ENCODE measurements around the gene TRIM47.

TRIM47 gene

GRCh38 chr17:75922173-75922961 lies 44.0 kb upstream of the TRIM47 start:
- no peak for DNase-seq (ENCODE audit: low read depth)
- no peak for TF ChIP-seq CTCF (conservative IDR thresholded peaks at IDR 0.05; ENCODE audit: low read depth, low read length)
- H3K4me3 ChIP-seq (ENCODE audit: low read length) = no peak overlapping the region

- no peak overlapping the region for H3K4me3 ChIP-seq (ENCODE audit: low read length)
- no peak for TF ChIP-seq CTCF (conservative IDR thresholded peaks at IDR 0.05; ENCODE audit: low read depth, low read length)
- no peak for DNase-seq (ENCODE audit: low read depth)
Observed at GRCh38 chr17:75921596-75921995, 43.2 kb upstream of the TRIM47 start.

GRCh38 chr17:75920045-75920560 lies 41.7 kb upstream of the TRIM47 start:
- H3K4me3 ChIP-seq (ENCODE audit: low read length) = no peak overlapping the region
- no peak for DNase-seq (ENCODE audit: low read depth)
- no peak for TF ChIP-seq CTCF (conservative IDR thresholded peaks at IDR 0.05; ENCODE audit: low read depth, low read length)

GRCh38 chr17:75919611-75920010 lies 41.2 kb upstream of the TRIM47 start:
- H3K4me3 ChIP-seq (ENCODE audit: low read length) = no peak overlapping the region
- DNase-seq (ENCODE audit: low read depth) = no peak
- TF ChIP-seq CTCF (conservative IDR thresholded peaks at IDR 0.05; ENCODE audit: low read depth, low read length) = no peak

GRCh38 chr17:75917917-75918445 lies 39.6 kb upstream of the TRIM47 start:
- no peak overlapping the region for H3K4me3 ChIP-seq (ENCODE audit: low read length)
- no peak for TF ChIP-seq CTCF (conservative IDR thresholded peaks at IDR 0.05; ENCODE audit: low read depth, low read length)
- DNase-seq (ENCODE audit: low read depth) = no peak

- no peak overlapping the region for H3K4me3 ChIP-seq (ENCODE audit: low read length)
- TF ChIP-seq CTCF (conservative IDR thresholded peaks at IDR 0.05; ENCODE audit: low read depth, low read length) = no peak
- no peak for DNase-seq (ENCODE audit: low read depth)
Observed at GRCh38 chr17:75917141-75917916, 38.9 kb upstream of the TRIM47 start.

All from retinal pigment epithelial cell (primary cell).